MM.1S (cell line): ENCODE results near the gene GPD1.

Experiments used
- DNase-seq: peaks from one replicate; pipeline ENCODE4 v3.0.0-alpha.2; 2015
- H2AFZ ChIP-seq: fragments of 300-600 bp; sonication (generic); 2 replicates; pipeline ENCODE4 v1.6.0; 2016; ENCODE audit warnings: antibody characterized with exemption, low read length
- H3F3A ChIP-seq: fragments of 300-600 bp; sonication (generic); 2 replicates; pipeline ENCODE4 v1.6.1; 2016; ENCODE audit warnings: mild to moderate bottlenecking, antibody characterized with exemption, low read length, moderate library complexity, mixed read lengths; ENCODE audit not compliant: insufficient read depth
- H3K27ac ChIP-seq: fragments of 300-600 bp; sonication (generic); 2 replicates; pipeline ENCODE4 v1.5.1; 2016; ENCODE audit warnings: mild to moderate bottlenecking, low read length
- H3K27me3 ChIP-seq: fragments of 300-600 bp; sonication (generic); replicated peaks from 2 replicates; pipeline ENCODE4 v1.6.0; 2016; ENCODE audit warnings: low read length; ENCODE audit not compliant: insufficient read depth
- H3K36me3 ChIP-seq: fragments of 300-600 bp; sonication (generic); replicated peaks from 2 replicates; pipeline ENCODE4 v1.6.1; 2016; ENCODE audit warnings: mild to moderate bottlenecking, low read length, mixed read lengths; ENCODE audit not compliant: insufficient read depth
- H3K4me1 ChIP-seq: fragments of 300-600 bp; sonication (generic); 2 replicates; pipeline ENCODE4 v1.6.1; 2016; ENCODE audit warnings: low read length, mixed read lengths
- H3K4me2 ChIP-seq: fragments of 300-600 bp; sonication (generic); 2 replicates; pipeline ENCODE4 v1.6.0; 2016; ENCODE audit warnings: low read depth, low read length
- H3K4me3 ChIP-seq: fragments of 300-600 bp; sonication (generic); 2 replicates; pipeline ENCODE4 v1.5.1; 2016; ENCODE audit warnings: low read length, mixed read lengths
- H3K79me2 ChIP-seq: fragments of 300-600 bp; sonication (generic); 2 replicates; pipeline ENCODE4 v1.6.1; 2016; ENCODE audit warnings: mixed run types, low read length, mixed read lengths
- H3K9ac ChIP-seq: fragments of 300-600 bp; sonication (generic); 2 replicates; pipeline ENCODE4 v1.6.1; 2016; ENCODE audit warnings: low read length, mixed read lengths
- H3K9me2 ChIP-seq: fragments of 300-600 bp; sonication (generic); replicated peaks from 2 replicates; pipeline ENCODE4 v1.6.1; 2016; ENCODE audit warnings: mild to moderate bottlenecking, low read length, mixed read lengths; ENCODE audit not compliant: insufficient read depth
- H3K9me3 ChIP-seq: fragments of 300-600 bp; sonication (generic); replicated peaks from 2 replicates; pipeline ENCODE4 v1.6.1; 2016; ENCODE audit warnings: mild to moderate bottlenecking, low read length, mixed read lengths; ENCODE audit not compliant: insufficient read depth
- H4K20me1 ChIP-seq: fragments of 300-600 bp; sonication (generic); 2 replicates; pipeline ENCODE4 v1.6.1; 2016; ENCODE audit warnings: mild to moderate bottlenecking, low read length, moderate library complexity, mixed read lengths; ENCODE audit not compliant: insufficient read depth
- CTCF ChIP-seq: fragments of 300-600 bp; sonication (generic); IDR thresholded peaks from 2 replicates; pipeline ENCODE4 v1.5.1; 2016; ENCODE audit warnings: antibody characterized with exemption, low read length, mixed read lengths
- EZH2 ChIP-seq: fragments of 300-600 bp; sonication (generic); optimal IDR thresholded peaks from 2 replicates; pipeline ENCODE3; 2017; ENCODE audit warnings: low read depth, mild to moderate bottlenecking, antibody characterized with exemption, low read length, mixed read lengths
- EZH2phosphoT487 ChIP-seq: fragments of 300-600 bp; sonication (generic); IDR thresholded peaks from 2 replicates; pipeline ENCODE4 v1.6.1; 2018; ENCODE audit warnings: antibody characterized with exemption, low read length

The GPD1 gene

DNA sequence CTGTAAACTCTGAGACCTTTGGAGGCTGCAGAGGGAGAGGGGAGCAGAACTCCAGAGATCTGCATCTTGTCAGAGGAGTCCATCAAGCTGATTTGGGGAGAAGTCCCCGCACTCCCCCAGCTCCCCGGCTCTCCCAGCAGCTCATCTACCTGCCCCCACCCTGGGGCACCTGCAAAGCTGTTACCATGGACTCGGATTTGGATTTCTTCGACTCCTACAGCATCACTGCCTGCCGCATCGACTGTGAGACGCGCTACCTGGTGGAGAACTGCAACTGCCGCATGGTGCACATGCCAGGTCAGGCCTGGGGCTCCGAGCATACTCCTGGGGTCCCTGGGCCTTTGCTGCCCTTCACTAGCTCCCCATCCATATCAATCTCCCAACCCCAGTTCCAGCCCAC lies 25.5 kb upstream of the GPD1 start:
- no peaks in the 10 kb centered on the region for H3F3A ChIP-seq
- no peaks in the 10 kb centered on the region for H4K20me1 ChIP-seq
- no peaks in the 10 kb centered on the region for H3K79me2 ChIP-seq
- no peaks in the 10 kb centered on the region for H3K4me1 ChIP-seq
- H3K9me3 ChIP-seq = no peaks in the 10 kb centered on the region
- H3K27ac ChIP-seq = no peak overlapping the region
- H3K9ac ChIP-seq = no peak overlapping the region
- H3K36me3 ChIP-seq = no peaks in the 10 kb centered on the region
- H3K9me2 ChIP-seq = no peaks in the 10 kb centered on the region
- H3K4me3 ChIP-seq = no peak overlapping the region
- DNase-seq = no peak
- H3K27me3 ChIP-seq = no peaks in the 10 kb centered on the region
- TF ChIP-seq EZH2phosphoT487 (no peak), CTCF (no peak), EZH2 (no peak)
- no peak overlapping the region for H3K4me2 ChIP-seq
- H2AFZ ChIP-seq = no peak overlapping the region

DNA sequence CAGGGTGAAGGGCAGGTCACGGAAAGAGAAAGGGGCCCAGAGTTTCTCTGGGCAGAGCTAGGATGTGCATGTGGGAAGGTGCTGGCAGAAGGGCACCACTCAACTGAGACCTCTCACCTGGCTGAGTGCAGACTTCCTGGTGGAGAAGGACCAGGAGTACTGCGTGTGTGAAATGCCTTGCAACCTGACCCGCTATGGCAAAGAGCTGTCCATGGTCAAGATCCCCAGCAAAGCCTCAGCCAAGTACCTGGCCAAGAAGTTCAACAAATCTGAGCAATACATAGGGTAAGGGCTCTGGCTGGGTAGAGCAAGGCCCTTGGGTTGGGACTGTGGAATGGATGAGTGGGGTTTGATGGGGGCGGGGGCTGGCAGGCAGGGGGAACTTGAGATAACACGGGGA lies 24.0 kb upstream of the GPD1 start:
- H3K4me1 ChIP-seq = no peaks in the 10 kb centered on the region
- no peak overlapping the region for H3K27ac ChIP-seq
- no peak overlapping the region for H2AFZ ChIP-seq
- no peaks in the 10 kb centered on the region for H3K9me2 ChIP-seq
- H3K79me2 ChIP-seq = no peaks in the 10 kb centered on the region
- H3K9ac ChIP-seq = no peak overlapping the region
- H3K9me3 ChIP-seq = no peaks in the 10 kb centered on the region
- no peaks in the 10 kb centered on the region for H3K27me3 ChIP-seq
- TF ChIP-seq CTCF = no peak
- no peak overlapping the region for H3K4me2 ChIP-seq
- no peak overlapping the region for H3K4me3 ChIP-seq
- H3F3A ChIP-seq = no peaks in the 10 kb centered on the region
- H4K20me1 ChIP-seq = no peaks in the 10 kb centered on the region
- no peaks in the 10 kb centered on the region for H3K36me3 ChIP-seq
- DNase-seq = no peak

DNA sequence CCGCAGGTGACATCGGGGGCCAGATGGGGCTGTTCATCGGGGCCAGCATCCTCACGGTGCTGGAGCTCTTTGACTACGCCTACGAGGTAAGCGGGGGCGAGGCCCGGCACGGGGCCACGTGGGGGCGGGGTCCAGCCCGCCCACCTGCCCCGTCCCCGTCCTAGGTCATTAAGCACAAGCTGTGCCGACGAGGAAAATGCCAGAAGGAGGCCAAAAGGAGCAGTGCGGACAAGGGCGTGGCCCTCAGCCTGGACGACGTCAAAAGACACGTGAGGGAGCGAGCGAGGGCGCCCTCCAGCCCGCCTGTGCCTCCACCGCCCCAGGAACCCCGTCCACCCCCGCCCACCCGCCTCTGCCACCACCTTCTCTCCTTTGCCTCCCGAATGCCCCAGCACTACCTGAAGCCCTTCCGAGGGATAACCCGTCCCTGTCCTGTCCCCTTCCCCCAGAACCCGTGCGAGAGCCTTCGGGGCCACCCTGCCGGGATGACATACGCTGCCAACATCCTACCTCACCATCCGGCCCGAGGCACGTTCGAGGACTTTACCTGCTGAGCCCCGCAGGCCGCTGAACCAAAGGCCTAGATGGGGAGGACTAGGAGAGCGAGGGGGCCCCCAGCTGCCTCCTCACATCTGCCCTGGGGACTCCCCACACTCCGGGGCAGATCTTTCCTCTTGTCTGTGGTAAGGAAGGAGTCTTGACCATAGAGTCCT lies 22.6 kb upstream of the GPD1 start:
- Histone ChIP-seq H3K36me3 (no peaks in the 10 kb centered on the region), H3K4me2 (no peak overlapping the region), H3K27ac (no peak overlapping the region), H3K9ac (no peak overlapping the region), H3K27me3 (no peaks in the 10 kb centered on the region), H3K79me2 (peaks cover 6% of the 10 kb centered on the region; the same call in 1 of the 2 replicates), H3K9me3 (no peaks in the 10 kb centered on the region), H3K4me3 (no peak overlapping the region), H4K20me1 (no peaks in the 10 kb centered on the region), H3K4me1 (no peaks in the 10 kb centered on the region), H3F3A (peaks cover 7% of the 10 kb centered on the region), H3K9me2 (no peaks in the 10 kb centered on the region), H2AFZ (no peak overlapping the region)
- no peak for DNase-seq
- TF ChIP-seq CTCF (no peak), EZH2 (no peak), EZH2phosphoT487 (no peak)
